Measurements from ENCODE around the gene GET4. TPM values are rescaled to one million over a fixed set of nuclear protein-coding genes. Genes with fewer than 3 reads are reported as not detected.

GET4 gene
- total RNA-seq, 1 experiment from 2014 or later: 130 TPM

- Mint-ChIP-seq H3K9me3 (ENCODE audit: unreplicated experiment) (no peaks in the 10 kb centered on the region), H3K27me3 (ENCODE audit: insufficient read depth, unreplicated experiment) (no peaks in the 10 kb centered on the region), H3K36me3 (ENCODE audit: insufficient read depth, unreplicated experiment) (peaks cover 89% of the 10 kb centered on the region), H3K4me1 (ENCODE audit: low read depth, unreplicated experiment) (peaks cover 13% of the 10 kb centered on the region), H3K27ac (ENCODE audit: unreplicated experiment) (peak overlapping the region; percentile 73), H3K4me3 (ENCODE audit: unreplicated experiment) (no peak overlapping the region)
- ChIA-PET POLR2A (interaction anchor here (1.5 kb wide), 1 partner anchor 37 kb away, joined by 4 read pairs; no protein-coding TSS in a partner anchor), CTCF (interaction anchor here (0.5 to 1.9 kb wide), 9 partner anchors 10 to 511 kb away, joined by 3 to 58 read pairs (median 6); no protein-coding TSS in a partner anchor)
- Histone ChIP-seq H3K36me3 (ENCODE audit: control insufficient read depth, insufficient read depth, low read length) (peaks cover 5% of the 10 kb centered on the region; the same call in 1 of the 2 replicates), H3K4me1 (peaks cover 12% of the 10 kb centered on the region), H3K9me3 (no peaks in the 10 kb centered on the region), H3K4me3 (ENCODE audit: low read depth, low read length) (no peak overlapping the region), H3K27me3 (replicated peaks; ENCODE audit: control insufficient read depth, insufficient read depth, low read length) (no peaks in the 10 kb centered on the region)
- DNase-seq: peak in 1 of 2 experiments; percentile 63
- no TSS peak for BruUV-seq (replicated peaks)
- peak; percentile 52 to 83 for TF ChIP-seq CTCF (IDR thresholded peaks at IDR 0.05; ENCODE audit: insufficient read depth in 1 of 2, low read depth in 1 of 2, low read length in 1 of 2, severe bottlenecking in 1 of 2, unreplicated experiment in 1 of 2)
- intact Hi-C loops (cut with micrococcal nuclease; ENCODE audit: unreplicated experiment): loop anchor here (1.0 to 5.0 kb wide), 2 partner anchors 37 to 49 kb away; no protein-coding TSS in a partner anchor
These were observed 39.9 kb upstream of the GET4 start for GRCh38 chr7:836429-836828.

- CTCF ChIA-PET: interaction anchor here (0.8 to 1.9 kb wide), 5 partner anchors 10 to 37 kb away, joined by 3 to 58 read pairs (median 8); no protein-coding TSS in a partner anchor
- Histone ChIP-seq H3K36me3 (ENCODE audit: control insufficient read depth, insufficient read depth, low read length) (peaks cover 5% of the 10 kb centered on the region; the same call in 1 of the 2 replicates), H3K9me3 (no peaks in the 10 kb centered on the region), H3K4me1 (peaks cover 6% of the 10 kb centered on the region), H3K27me3 (replicated peaks; ENCODE audit: control insufficient read depth, insufficient read depth, low read length) (no peaks in the 10 kb centered on the region), H3K4me3 (ENCODE audit: low read depth, low read length) (no peak overlapping the region)
- DNase-seq: no peak
- peaks cover 89% of the 10 kb centered on the region for H3K36me3 Mint-ChIP-seq (ENCODE audit: insufficient read depth, unreplicated experiment)
- no peak for TF ChIP-seq CTCF (IDR thresholded peaks at IDR 0.05; ENCODE audit: insufficient read depth in 1 of 2, low read depth in 1 of 2, low read length in 1 of 2, severe bottlenecking in 1 of 2, unreplicated experiment in 1 of 2)
- peak overlapping the region; percentile 73 for H3K27ac Mint-ChIP-seq (ENCODE audit: unreplicated experiment)
- intact Hi-C loops (cut with micrococcal nuclease; ENCODE audit: unreplicated experiment): loop anchor here (5.0 kb wide), 1 partner anchor 50 kb away; no protein-coding TSS in a partner anchor
- no peak overlapping the region for H3K4me3 Mint-ChIP-seq (ENCODE audit: unreplicated experiment)
- no peaks in the 10 kb centered on the region for H3K9me3 Mint-ChIP-seq (ENCODE audit: unreplicated experiment)
- POLR2A ChIA-PET: interaction anchor here (1.5 kb wide), 1 partner anchor 36 kb away, joined by 4 read pairs; no protein-coding TSS in a partner anchor
- H3K4me1 Mint-ChIP-seq (ENCODE audit: low read depth, unreplicated experiment): peaks cover 13% of the 10 kb centered on the region
- H3K27me3 Mint-ChIP-seq (ENCODE audit: insufficient read depth, unreplicated experiment): no peaks in the 10 kb centered on the region
- no TSS peak for BruUV-seq (replicated peaks)
These were observed 39.4 kb upstream of the GET4 start for GRCh38 chr7:837001-837400.

- H3K9me3 Mint-ChIP-seq (ENCODE audit: unreplicated experiment): no peaks in the 10 kb centered on the region
- no peaks in the 10 kb centered on the region for H3K4me1 ChIP-seq
- intact Hi-C loops (cut with micrococcal nuclease; ENCODE audit: unreplicated experiment): no loop called here
- CTCF ChIA-PET: interaction anchor here (0.6 kb wide), 1 partner anchor 45 kb away, joined by 4 read pairs; no protein-coding TSS in a partner anchor
- H3K27me3 Mint-ChIP-seq (ENCODE audit: insufficient read depth, unreplicated experiment): no peaks in the 10 kb centered on the region
- H3K4me3 Mint-ChIP-seq (ENCODE audit: unreplicated experiment): no peak overlapping the region
- H3K27me3 ChIP-seq (replicated peaks; ENCODE audit: control insufficient read depth, insufficient read depth, low read length): no peaks in the 10 kb centered on the region
- no peak for TF ChIP-seq CTCF (IDR thresholded peaks at IDR 0.05; ENCODE audit: insufficient read depth in 1 of 2, low read depth in 1 of 2, low read length in 1 of 2, severe bottlenecking in 1 of 2, unreplicated experiment in 1 of 2)
- no TSS peak for BruUV-seq (replicated peaks)
- H3K9me3 ChIP-seq: no peaks in the 10 kb centered on the region
- peaks cover 6% of the 10 kb centered on the region; the same call in 1 of the 2 replicates for H3K36me3 ChIP-seq (ENCODE audit: control insufficient read depth, insufficient read depth, low read length)
- no peak overlapping the region for H3K4me3 ChIP-seq (ENCODE audit: low read depth, low read length)
- peaks cover 88% of the 10 kb centered on the region for H3K36me3 Mint-ChIP-seq (ENCODE audit: insufficient read depth, unreplicated experiment)
- DNase-seq: no peak
- no peak overlapping the region for H3K27ac Mint-ChIP-seq (ENCODE audit: unreplicated experiment)
- POLR2A ChIA-PET: no interaction called here
- H3K4me1 Mint-ChIP-seq (ENCODE audit: low read depth, unreplicated experiment): peaks cover 13% of the 10 kb centered on the region
These were observed 36.3 kb upstream of the GET4 start for GRCh38 chr7:840001-840600.
